H1 (cell line): ENCODE data around the gene UBE3C. TPM values are rescaled to one million over a fixed set of nuclear protein-coding genes. Genes with fewer than 3 reads are reported as not detected.

Experiments used
- CTCF ChIA-PET: fragments of 300-600 bp; sonication (Branson Sonifier 250); formaldehyde crosslinking; loops from one replicate; lab custom pipeline; 2021; ENCODE audit not compliant: partially characterized antibody; lab: Charles Lee
- POLR2A ChIA-PET: fragments of 300-600 bp; sonication (Branson Sonifier 250); formaldehyde crosslinking; loops from one replicate; lab custom pipeline; 2021; ENCODE audit warnings: inconsistent platforms; ENCODE audit not compliant: partially characterized antibody; lab: Charles Lee
- DNase-seq, 2 experiments: peaks; one replicate each; pipeline versions ENCODE4 v3.0.0 to v3.0.0-alpha.2; 2010 to 2022; ENCODE audit warnings: low spot score in 2 of 2, low read depth in 1 of 2, mixed read lengths in 1 of 2
- FAIRE-seq: peaks from 2 replicates; lab custom pipeline; 2011; peaks lifted over from hg19 to GRCh38; lab: Jason Lieb, UNC
- H2AFZ ChIP-seq: 2 replicates; pipeline ENCODE4 v1.8.1; 2012; ENCODE audit warnings: low read length, inconsistent platforms
- H2AK5ac ChIP-seq: 2 replicates; pipeline ENCODE4 v1.6.1; 2013; ENCODE audit warnings: low read depth, low read length
- H2BK120ac ChIP-seq: replicated peaks from 2 replicates; pipeline ENCODE3; 2013; ENCODE audit warnings: low read depth, low read length, inconsistent platforms
- H2BK12ac ChIP-seq: 2 replicates; pipeline ENCODE4 v1.6.1; 2013; ENCODE audit warnings: low read depth, low read length
- H2BK15ac ChIP-seq: 2 replicates; pipeline ENCODE4 v1.6.1; 2013; ENCODE audit warnings: low read length
- H2BK20ac ChIP-seq: 2 replicates; pipeline ENCODE4 v1.6.1; 2013; ENCODE audit warnings: low read length
- H2BK5ac ChIP-seq: 2 replicates; pipeline ENCODE4 v1.6.1; 2013; ENCODE audit warnings: low read depth, low read length
- H3K14ac ChIP-seq: 2 replicates; pipeline ENCODE4 v1.6.1; 2013; ENCODE audit warnings: inconsistent platforms; ENCODE audit not compliant: insufficient read length
- H3K18ac ChIP-seq: 2 replicates; pipeline ENCODE4 v1.6.1; 2013; ENCODE audit warnings: low read length; ENCODE audit errors: extremely low read depth
- H3K23ac ChIP-seq: 2 replicates; pipeline ENCODE4 v1.6.1; 2013; ENCODE audit warnings: inconsistent platforms; ENCODE audit not compliant: insufficient read length
- H3K23me2 ChIP-seq: 2 replicates; pipeline ENCODE4 v1.6.1; 2013; ENCODE audit warnings: low read depth, low read length
- H3K27ac ChIP-seq: 2 replicates; pipeline ENCODE4 v1.6.1; 2011; ENCODE audit warnings: low read depth, low read length, inconsistent platforms
- H3K27me3 ChIP-seq, 4 experiments: replicated peaks in 1 of 4; 1 replicate in 1 of 4; 2 replicates in 3 of 4; pipeline versions ENCODE4 v1.6.1 to v1.8.1; 2011 to 2013; ENCODE audit warnings: low read length in 3 of 4, mild to moderate bottlenecking in 3 of 4, inconsistent platforms in 2 of 4, mixed read lengths in 2 of 4, moderate library complexity in 1 of 4; ENCODE audit not compliant: control insufficient read depth in 3 of 4, insufficient read depth in 3 of 4; ENCODE audit errors: extremely low read depth in 1 of 4
- H3K36me3 ChIP-seq, 4 experiments: 2 replicates each; pipeline versions ENCODE4 v1.6.1 to v1.8.1; 2011 to 2013; ENCODE audit warnings: mild to moderate bottlenecking in 4 of 4, low read length in 3 of 4, moderate library complexity in 2 of 4, control low read depth in 1 of 4, inconsistent platforms in 1 of 4; ENCODE audit not compliant: insufficient read depth in 4 of 4, control insufficient read depth in 2 of 4
- H3K4ac ChIP-seq: replicated peaks from 2 replicates; pipeline ENCODE3; 2013; ENCODE audit warnings: low read length, low read depth, mixed read lengths, inconsistent platforms; ENCODE audit not compliant: insufficient read length
- H3K4me1 ChIP-seq, 4 experiments: replicated peaks in 1 of 4; 1 replicate in 1 of 4; 2 replicates in 3 of 4; pipeline versions ENCODE4 v1.6.1 to v1.8.1; 2011 to 2013; ENCODE audit warnings: low read length in 3 of 4, inconsistent platforms in 2 of 4, mixed read lengths in 1 of 4; ENCODE audit not compliant: insufficient read depth in 4 of 4, control insufficient read depth in 3 of 4
- H3K4me2 ChIP-seq, 2 experiments: 2 replicates each; pipeline versions ENCODE4 v1.6.1 to v1.8.1; 2011 to 2013; ENCODE audit warnings: low read depth in 2 of 2, low read length in 2 of 2, control low read depth in 1 of 2, inconsistent platforms in 1 of 2, mild to moderate bottlenecking in 1 of 2; ENCODE audit not compliant: insufficient read depth in 1 of 2
- H3K4me3 ChIP-seq, 4 experiments: fragments of 200-600, 300-600 bp in 1 of 4; sonication (generic), shearing (Covaris generic), sonication (Bioruptor Twin) in 1 of 4; 2 replicates each; pipeline versions ENCODE4 v1.5.1 to v1.8.1; 2011 to 2016; ENCODE audit warnings: low read length in 4 of 4, low read depth in 3 of 4, control low read depth in 2 of 4, inconsistent platforms in 2 of 4, mild to moderate bottlenecking in 2 of 4, mixed read lengths in 1 of 4, moderate library complexity in 1 of 4; ENCODE audit not compliant: insufficient read depth in 2 of 4; ENCODE audit errors: extremely low read depth in 1 of 4
- H3K56ac ChIP-seq: replicated peaks from 2 replicates; pipeline ENCODE3; 2013; ENCODE audit warnings: low read depth, mild to moderate bottlenecking, mixed read lengths, low read length, inconsistent platforms; ENCODE audit not compliant: insufficient read length
- H3K79me1 ChIP-seq: 2 replicates; pipeline ENCODE4 v1.6.1; 2013; ENCODE audit warnings: low read depth, low read length, control low read depth
- H3K79me2 ChIP-seq, 2 experiments: 2 replicates each; pipeline versions ENCODE4 v1.6.1 to v1.8.1; 2012 to 2013; ENCODE audit warnings: low read length in 2 of 2, mild to moderate bottlenecking in 2 of 2, inconsistent platforms in 1 of 2; ENCODE audit not compliant: insufficient read depth in 2 of 2, control insufficient read depth in 1 of 2
- H3K9ac ChIP-seq, 4 experiments: replicated peaks in 1 of 4; 1 replicate in 1 of 4; 2 replicates in 3 of 4; pipeline versions ENCODE4 v1.6.1 to v1.8.1; 2011 to 2013; ENCODE audit warnings: low read depth in 3 of 4, low read length in 3 of 4, control low read depth in 2 of 4, mild to moderate bottlenecking in 2 of 4, moderate library complexity in 2 of 4, inconsistent platforms in 1 of 4; ENCODE audit errors: extremely low read depth in 1 of 4
- H3K9me3 ChIP-seq, 2 experiments: 2 replicates each; pipeline versions ENCODE4 v1.6.1 to v1.8.1; 2012 to 2013; ENCODE audit warnings: mild to moderate bottlenecking in 2 of 2, moderate library complexity in 2 of 2, control low read depth in 1 of 2, inconsistent platforms in 1 of 2, low read depth in 1 of 2, low read length in 1 of 2, mixed read lengths in 1 of 2; ENCODE audit not compliant: insufficient read depth in 2 of 2
- H4K20me1 ChIP-seq, 2 experiments: replicated peaks in 1 of 2; 2 replicates each; pipeline versions ENCODE3 to v1.8.1; 2011 to 2013; ENCODE audit warnings: inconsistent platforms in 2 of 2, low read length in 2 of 2, mild to moderate bottlenecking in 1 of 2; ENCODE audit not compliant: insufficient read depth in 2 of 2, control insufficient read depth in 1 of 2
- H4K5ac ChIP-seq: 2 replicates; pipeline ENCODE4 v1.6.1; 2013; ENCODE audit warnings: low read length, low read depth, mixed read lengths, inconsistent platforms; ENCODE audit not compliant: insufficient read length
- H4K8ac ChIP-seq: 2 replicates; pipeline ENCODE4 v1.8.0; 2013; ENCODE audit warnings: mild to moderate bottlenecking, moderate library complexity, low read length, inconsistent platforms; ENCODE audit not compliant: insufficient read depth; ENCODE audit errors: extremely low read depth
- H4K91ac ChIP-seq: replicated peaks from 2 replicates; pipeline ENCODE3; 2013; ENCODE audit warnings: low read length, mixed read lengths, inconsistent platforms; ENCODE audit not compliant: insufficient read length
- EZH2 ChIP-seq: fragments of 200-600 bp; sonication (generic); IDR thresholded peaks from 2 replicates; pipeline ENCODE4 v1.7.1; 2012; ENCODE audit warnings: low read depth, mild to moderate bottlenecking, moderate library complexity, low read length, inconsistent platforms; ENCODE audit not compliant: severe bottlenecking
- RBBP5 ChIP-seq: IDR thresholded peaks from 2 replicates; pipeline ENCODE4 v1.7.1; 2012; ENCODE audit warnings: low read depth, mild to moderate bottlenecking, inconsistent platforms, low read length, moderate library complexity, borderline replicate concordance
- SIN3A ChIP-seq, 2 experiments: IDR thresholded peaks in 1 of 2; conservative IDR thresholded peaks in 1 of 2; 2 replicates each; pipeline ENCODE4 v1.6.1; 2011 to 2012; ENCODE audit warnings: low read length in 2 of 2, improper control_type of control experiment in 1 of 2, low read depth in 1 of 2, mild to moderate bottlenecking in 1 of 2
- SIRT6 ChIP-seq: IDR thresholded peaks from one replicate; pipeline ENCODE4 v1.7.1; 2012; ENCODE audit warnings: low read length, inconsistent platforms
- SRF ChIP-seq: IDR thresholded peaks from 2 replicates; pipeline ENCODE4 v1.6.1; 2011; ENCODE audit warnings: mild to moderate bottlenecking, low read depth, low read length, moderate library complexity
- TAF7 ChIP-seq: optimal IDR thresholded peaks from 2 replicates; pipeline ENCODE3; 2011; ENCODE audit warnings: low read depth, mild to moderate bottlenecking, inconsistent platforms, low read length, moderate library complexity, borderline replicate concordance
- TEAD4 ChIP-seq: IDR thresholded peaks from 2 replicates; pipeline ENCODE4 v1.6.1; 2012; ENCODE audit warnings: low read depth, low read length, inconsistent platforms, mixed read lengths
- whole genome bisulfite sequencing, 2 experiments: shearing (Covaris generic) in 1 of 2; methylation state at CpG; one replicate each; pipeline versions ENCODE4 v1.1.6 to v1.1.7; 2013 to 2015; ENCODE audit warnings: low lambda C conversion rate in 2 of 2, mixed read lengths in 2 of 2, inconsistent platforms in 1 of 2, low coverage in 1 of 2, missing lambda C conversion rate in 1 of 2; ENCODE audit not compliant: insufficient replicate concordance in 2 of 2, insufficient coverage in 1 of 2, insufficient read length in 1 of 2; ENCODE audit errors: extremely low coverage in 1 of 2, missing lambda C conversion rate in 1 of 2; 5-methylcytosine and 5-hydroxymethylcytosine counted together
- polyA plus RNA-seq, 7 experiments: library from polyadenylated mRNA; depleted of rRNA in 3 of 7; stranded (reverse) in 5 of 7; unstranded in 2 of 7; fragments of >200 nt in 5 of 7; fragments of 200-250 nt in 2 of 7; gene quantifications; 1 replicate in 5 of 7; 2 replicates in 1 of 7; 4 replicates in 1 of 7; pipeline versions ENCODE4 v1.2.1 to v1.2.3, GENCODE V29; 2011 to 2013; ENCODE audit warnings: missing spikeins in 2 of 7, mixed read lengths in 2 of 7
- total RNA-seq: library from RNA; stranded (reverse); fragmentation: NEBNext Ultra II Directional; extraction: Animal tissue kit (Norgen Biotek cat#: 25700); gene quantifications from 2 replicates; pipeline ENCODE4 v1.2.1, GENCODE V29; 2021
- TF ChIP-seq, protein P1 (sequence below): IDR thresholded peaks from 2 replicates; pipeline ENCODE4 v1.6.1; 2012; ENCODE audit warnings: low read length, inconsistent platforms
- TF ChIP-seq, protein P2 (sequence below): IDR thresholded peaks from 2 replicates; pipeline ENCODE4 v1.6.1; 2012; ENCODE audit warnings: inconsistent platforms

UBE3C gene
- total and polyA plus RNA-seq, 2 of the 8 experiments (the other 6 are each of a cell fraction or from before 2014, with no cell fraction given), result 32.0 to 54.1 TPM

DNA sequence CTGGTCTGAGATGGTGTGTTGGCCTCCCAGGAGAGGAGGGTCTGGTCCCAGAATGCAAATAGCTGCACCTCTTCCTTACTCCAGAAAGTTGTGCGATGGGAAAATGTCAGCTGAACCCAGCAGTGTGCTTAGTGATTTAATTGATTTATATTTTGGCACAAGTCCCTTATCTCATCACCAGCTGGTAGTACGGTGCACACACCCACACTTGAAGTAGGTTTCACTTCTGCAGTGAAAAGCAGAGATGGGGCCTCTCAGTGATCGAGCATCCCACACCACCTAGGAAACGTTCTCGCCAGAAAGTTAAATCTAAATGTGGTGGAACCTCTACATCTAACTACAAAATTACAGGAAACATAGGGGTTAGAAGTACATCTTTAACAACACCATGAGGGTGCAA, 80.4 kb downstream of the UBE3C start:
- H3K4me1 ChIP-seq, result no peaks in the 10 kb centered on the region
- H3K79me1 ChIP-seq, result no peaks in the 10 kb centered on the region
- H4K5ac ChIP-seq, result no peak overlapping the region
- ChIA-PET POLR2A (no interaction called here), CTCF (no interaction called here)
- no peak overlapping the region for H3K18ac ChIP-seq
- H3K56ac ChIP-seq, result no peak overlapping the region
- no peak overlapping the region for H3K14ac ChIP-seq
- no peak overlapping the region for H3K4ac ChIP-seq
- no peak overlapping the region for H2BK15ac ChIP-seq
- H3K27me3 ChIP-seq, result no peaks in the 10 kb centered on the region
- H2AFZ ChIP-seq, result no peak overlapping the region
- no peak overlapping the region for H2BK120ac ChIP-seq
- H3K27ac ChIP-seq, result no peak overlapping the region
- H3K9ac ChIP-seq, result no peak overlapping the region
- H2BK12ac ChIP-seq, result no peak overlapping the region
- H4K8ac ChIP-seq, result no peak overlapping the region
- no peaks in the 10 kb centered on the region for H3K79me2 ChIP-seq
- no peak overlapping the region for H2BK5ac ChIP-seq
- no peak overlapping the region for H2AK5ac ChIP-seq
- 99% methylated on average over 5 of the region's 5 CpGs; no CpG with 5 or more reads in 1 of the 2 experiments for WGBS, 2 experiments
- DNase-seq (no peak), FAIRE-seq (no peak)
- H3K23ac ChIP-seq, result no peak overlapping the region
- no peaks in the 10 kb centered on the region for H3K9me3 ChIP-seq
- peaks cover 0 to 7% of the 10 kb centered on the region in 2 experiments for H4K20me1 ChIP-seq
- no peaks in the 10 kb centered on the region for H3K23me2 ChIP-seq
- no peak overlapping the region for H3K4me3 ChIP-seq
- no peak overlapping the region for H3K4me2 ChIP-seq
- no peak overlapping the region for H2BK20ac ChIP-seq
- H3K36me3 ChIP-seq, result peaks cover 3 to 45% (median 22%) of the 10 kb centered on the region in 4 experiments; a peak in 7 of 8 replicates
- H4K91ac ChIP-seq, result no peak overlapping the region
- no peak for TF ChIP-seq SIN3A (conservative IDR thresholded peaks at IDR 0.05 in 1 of 2, IDR thresholded peaks at IDR 0.05 in 1 of 2; ENCODE audit: low read depth in 1 of 2, low read length in 2 of 2)
- no peak for TF ChIP-seq EZH2
- no peak for TF ChIP-seq SRF
- TF ChIP-seq TEAD4, result no peak
- no peak for TF ChIP-seq RBBP5
- no peak for TF ChIP-seq SIRT6
- TF ChIP-seq, protein P1, sequence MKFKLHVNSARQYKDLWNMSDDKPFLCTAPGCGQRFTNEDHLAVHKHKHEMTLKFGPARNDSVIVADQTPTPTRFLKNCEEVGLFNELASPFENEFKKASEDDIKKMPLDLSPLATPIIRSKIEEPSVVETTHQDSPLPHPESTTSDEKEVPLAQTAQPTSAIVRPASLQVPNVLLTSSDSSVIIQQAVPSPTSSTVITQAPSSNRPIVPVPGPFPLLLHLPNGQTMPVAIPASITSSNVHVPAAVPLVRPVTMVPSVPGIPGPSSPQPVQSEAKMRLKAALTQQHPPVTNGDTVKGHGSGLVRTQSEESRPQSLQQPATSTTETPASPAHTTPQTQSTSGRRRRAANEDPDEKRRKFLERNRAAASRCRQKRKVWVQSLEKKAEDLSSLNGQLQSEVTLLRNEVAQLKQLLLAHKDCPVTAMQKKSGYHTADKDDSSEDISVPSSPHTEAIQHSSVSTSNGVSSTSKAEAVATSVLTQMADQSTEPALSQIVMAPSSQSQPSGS, result no peak
- TF ChIP-seq, protein P2, sequence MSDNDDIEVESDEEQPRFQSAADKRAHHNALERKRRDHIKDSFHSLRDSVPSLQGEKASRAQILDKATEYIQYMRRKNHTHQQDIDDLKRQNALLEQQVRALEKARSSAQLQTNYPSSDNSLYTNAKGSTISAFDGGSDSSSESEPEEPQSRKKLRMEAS, result no peak
- no peak for TF ChIP-seq TAF7
